Cardiac septum (tissue), 1 donor: ENCODE data around the gene IP6K1. TPM values are rescaled to one million over a fixed set of nuclear protein-coding genes. Genes with fewer than 3 reads are reported as not detected.
"Not testable (repeated sequence)": the region's sequence is repeated elsewhere in the genome, so short reads cannot be mapped to it uniquely, and the experiment has no call there.

Experiments used
- DNase-seq: peaks from one replicate; pipeline ENCODE4 v3.0.0-alpha.2; 2020; ENCODE audit warnings: low spot score
- intact Hi-C: fragments of 100-400 bp; cut with DNase I; formaldehyde crosslinking; loops from one replicate; pipeline ENCODE4 v1.14.0; 2022
- total RNA-seq: library from RNA; stranded (reverse); fragmentation: NEBNext Ultra II Directional; extraction: Animal tissue kit (Norgen Biotek cat#: 25700); gene quantifications from one replicate; pipeline ENCODE4 v1.2.1, GENCODE V29; 2021
- donor health status: DM: no; HTN: no; CAD: no.

Gene IP6K1
- total RNA-seq, 1 donor from 2014 or later: 19.7 TPM

DNA sequence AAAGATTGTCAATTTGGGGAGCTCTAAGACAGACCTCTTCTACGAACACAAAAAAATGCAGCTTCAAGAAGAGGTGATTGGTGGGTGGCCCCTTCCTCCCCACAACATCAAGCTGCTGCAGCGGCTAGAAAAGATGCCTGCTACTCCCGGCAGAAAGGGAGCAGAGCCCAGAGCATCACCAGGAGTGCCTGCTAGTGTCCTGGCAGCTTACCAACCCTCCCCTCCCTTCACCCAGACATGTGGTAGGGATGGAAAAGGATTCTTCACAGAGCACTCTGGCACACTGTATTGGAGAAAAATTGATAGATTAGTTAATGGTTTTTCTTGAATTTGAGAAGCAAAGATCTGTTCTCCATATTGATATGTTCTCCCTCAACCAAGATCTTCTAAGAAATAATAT is 10.8 kb downstream of the IP6K1 start:
- intact Hi-C loops: no loop called here
- DNase-seq: no peak

DNA sequence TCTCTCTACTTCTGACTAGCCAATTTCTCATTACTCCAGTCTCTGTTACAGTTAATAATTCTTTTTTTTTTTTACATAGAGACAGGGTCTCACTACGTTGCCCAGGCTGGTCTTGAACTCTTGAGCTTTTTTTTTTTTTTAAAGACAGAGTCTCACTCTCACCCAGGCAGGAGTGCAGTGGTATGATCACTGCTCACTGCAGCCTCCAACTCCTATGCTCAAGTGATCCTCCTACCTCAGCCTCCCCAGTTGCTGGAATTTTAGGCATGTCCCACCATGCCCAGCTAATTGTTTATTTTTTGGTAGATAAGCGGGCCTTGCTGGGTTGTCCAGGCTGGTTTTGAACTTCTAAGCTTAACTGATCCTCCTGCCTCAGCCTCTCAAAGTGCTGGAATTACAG is 13.6 kb downstream of the IP6K1 start:
- intact Hi-C loops: no loop called here
- DNase-seq: no peak

DNA sequence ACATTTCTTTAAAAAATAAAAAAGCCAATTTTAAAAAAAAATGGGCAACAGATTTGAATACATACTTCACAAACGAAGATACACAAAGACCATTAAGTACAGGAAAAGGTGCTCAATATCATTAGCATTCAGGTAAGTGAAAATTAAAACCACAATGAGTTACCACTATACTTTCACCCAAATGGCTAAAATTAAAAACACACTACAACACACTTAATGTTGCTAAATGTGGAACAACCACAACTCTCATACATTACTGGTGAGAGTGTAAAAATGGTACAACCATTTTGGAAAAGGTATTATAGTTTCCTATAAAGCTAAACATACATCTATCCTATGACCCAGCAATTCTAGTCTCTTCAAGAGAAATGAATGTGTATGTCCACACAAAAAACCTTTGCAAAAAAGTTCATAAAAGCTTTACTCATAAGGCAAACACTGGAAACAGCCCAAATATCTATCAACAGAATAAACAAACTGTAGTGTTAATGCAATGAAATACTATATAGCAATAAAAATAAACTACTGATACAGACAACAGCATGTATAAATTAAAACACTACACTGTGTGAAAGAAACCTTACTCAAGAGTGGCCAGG is 14.9 kb downstream of the IP6K1 start:
- no peak for DNase-seq
- intact Hi-C loops: no loop called here

DNA sequence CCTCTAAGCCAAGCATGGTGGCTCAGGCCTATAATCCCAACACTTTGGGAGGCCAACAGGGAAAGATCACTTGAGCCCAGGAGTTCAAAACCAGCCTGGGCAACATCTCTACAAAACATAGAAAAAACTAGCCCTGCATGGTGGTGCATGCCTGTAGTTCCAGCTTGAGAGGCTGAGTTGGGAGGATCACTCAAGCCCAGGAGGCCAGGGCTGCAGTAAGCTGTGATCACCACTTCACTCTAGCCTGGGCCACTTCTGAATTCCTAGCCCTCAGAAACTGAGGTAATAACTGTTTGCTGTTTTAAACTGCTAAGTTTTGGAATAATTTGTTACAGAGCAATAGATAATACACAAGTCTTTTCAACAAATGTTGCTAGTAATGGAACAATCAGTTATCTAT is 16.4 kb downstream of the IP6K1 start:
- intact Hi-C loops: no loop called here
- no peak for DNase-seq

DNA sequence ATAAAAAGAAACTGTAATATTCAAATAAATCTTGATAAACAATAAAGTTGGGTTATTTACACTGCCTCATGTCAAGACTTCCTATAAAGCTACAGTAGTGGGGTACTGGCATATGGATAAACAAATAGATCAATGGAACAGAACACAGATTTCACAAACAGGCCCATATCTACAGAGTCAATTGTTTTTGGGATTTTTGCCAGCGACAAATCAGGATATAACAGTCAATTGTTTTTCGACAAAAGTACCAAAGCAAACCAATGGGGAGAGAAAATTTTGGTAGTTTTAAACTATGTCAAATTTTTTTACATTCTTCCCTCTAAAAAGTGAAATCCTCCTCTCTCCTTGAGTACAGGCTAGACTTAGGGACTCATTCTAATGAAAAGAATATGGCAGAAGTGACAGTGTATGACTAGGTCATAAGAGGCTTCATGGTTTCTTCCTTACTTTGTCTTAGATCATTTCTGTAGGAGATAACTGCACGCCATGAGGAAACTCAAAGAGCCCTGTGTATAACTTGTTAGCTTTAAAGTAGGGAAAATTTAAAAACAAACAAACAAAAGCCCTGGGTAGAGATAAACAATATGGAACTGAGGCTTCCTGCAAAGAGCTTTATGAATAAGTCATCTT is 16.9 kb downstream of the IP6K1 start:
- intact Hi-C loops: no loop called here
- no peak for DNase-seq

DNA sequence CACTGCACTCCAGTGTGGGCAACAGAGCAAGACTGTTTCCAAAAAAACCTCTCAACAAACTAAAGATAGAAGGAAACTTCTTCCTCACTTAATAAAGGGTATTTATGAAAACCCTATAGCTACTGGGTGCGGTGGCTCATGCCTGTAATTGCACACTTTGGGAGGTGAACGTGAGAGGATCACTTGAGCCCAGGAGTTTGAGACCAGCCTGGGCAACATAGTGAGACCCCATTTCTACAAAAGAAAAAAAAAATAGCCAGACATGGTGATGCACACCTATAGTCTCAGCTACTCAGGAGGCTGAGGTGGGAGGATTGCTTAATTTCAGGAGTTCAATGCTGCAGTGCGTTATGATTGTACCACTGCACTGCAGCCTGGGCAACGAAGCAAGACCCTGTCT is 22.4 kb downstream of the IP6K1 start:
- DNase-seq: no peak
- intact Hi-C loops: no loop called here

DNA sequence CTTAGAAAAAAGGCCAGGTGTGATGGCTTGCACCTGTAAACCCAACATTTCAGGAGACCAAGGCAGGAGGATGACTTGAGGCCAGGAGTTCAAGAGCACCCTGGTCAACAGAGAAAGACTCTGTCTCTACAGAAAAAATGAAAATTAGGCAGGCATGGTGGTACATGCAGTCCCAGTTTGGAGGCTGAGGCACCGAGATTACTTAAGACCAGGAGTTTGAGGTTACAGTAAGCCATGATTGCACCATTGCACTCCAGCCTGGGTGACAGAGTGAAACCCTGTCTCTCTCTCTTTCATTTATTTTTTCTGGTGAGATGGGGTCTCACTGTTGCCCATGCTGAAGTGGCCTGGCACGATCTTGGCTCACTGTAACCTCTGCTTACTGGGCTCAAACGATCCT is 24.7 kb downstream of the IP6K1 start:
- DNase-seq: no peak
- intact Hi-C loops: no loop called here

DNA sequence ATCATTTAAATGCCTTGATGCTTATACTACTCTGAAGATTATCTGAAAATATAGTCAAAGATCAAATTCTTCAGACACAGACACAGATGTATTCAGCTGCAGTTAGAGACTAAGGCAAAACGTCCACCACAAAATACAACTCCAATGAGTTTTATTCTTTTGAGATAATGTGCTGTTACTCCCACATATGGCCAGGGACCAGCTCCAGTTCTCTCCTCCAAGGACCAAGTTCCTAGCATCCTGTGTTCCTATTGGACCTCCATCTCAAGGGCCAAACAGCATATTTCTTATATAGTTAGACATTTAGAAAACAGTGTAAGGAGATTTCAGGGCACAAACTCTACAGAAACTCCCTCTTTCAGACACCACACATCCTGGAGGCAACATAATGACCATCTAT is 27.1 kb downstream of the IP6K1 start:
- DNase-seq: no peak
- intact Hi-C loops: no loop called here

DNA sequence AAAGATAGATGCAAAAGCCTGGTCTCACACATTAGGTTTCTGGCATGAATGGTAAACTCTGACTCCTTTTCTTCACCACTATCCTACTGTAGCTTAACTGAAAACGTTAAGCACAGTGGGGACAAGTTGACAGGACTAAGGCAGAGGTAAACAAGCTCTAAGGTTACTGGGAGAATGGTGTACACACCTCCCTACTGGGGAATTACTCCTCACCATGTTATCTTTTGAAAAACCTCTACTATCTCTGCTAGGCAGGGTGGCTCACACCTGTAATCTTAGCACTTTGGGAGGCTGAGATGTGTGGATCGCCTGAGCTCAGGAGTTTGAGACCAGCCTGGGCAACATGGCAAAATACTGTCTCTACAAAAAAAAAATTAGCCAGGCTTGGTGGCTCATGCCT is 29.1 kb downstream of the IP6K1 start:
- no peak for DNase-seq
- intact Hi-C loops: no loop called here

DNA sequence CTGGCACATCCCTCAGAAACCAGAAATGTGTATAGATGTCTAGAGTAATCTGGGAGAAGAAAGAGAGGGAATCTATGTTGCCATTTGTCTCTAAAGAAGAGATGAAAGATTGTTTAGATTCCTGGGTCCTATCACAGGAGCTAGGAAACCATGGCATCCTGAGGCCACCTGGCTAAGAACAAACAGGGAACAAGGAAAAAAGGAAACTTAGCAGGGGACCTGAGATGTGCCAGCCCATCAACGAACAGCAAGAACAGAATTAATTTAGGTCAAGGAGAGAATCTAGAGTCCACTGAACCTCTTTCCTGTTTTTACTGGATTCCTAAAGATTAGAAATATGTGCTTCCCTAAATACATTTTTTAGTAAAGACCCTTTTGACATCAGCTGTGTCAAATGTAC is 30.3 kb downstream of the IP6K1 start:
- no peak for DNase-seq
- intact Hi-C loops: no loop called here

DNA sequence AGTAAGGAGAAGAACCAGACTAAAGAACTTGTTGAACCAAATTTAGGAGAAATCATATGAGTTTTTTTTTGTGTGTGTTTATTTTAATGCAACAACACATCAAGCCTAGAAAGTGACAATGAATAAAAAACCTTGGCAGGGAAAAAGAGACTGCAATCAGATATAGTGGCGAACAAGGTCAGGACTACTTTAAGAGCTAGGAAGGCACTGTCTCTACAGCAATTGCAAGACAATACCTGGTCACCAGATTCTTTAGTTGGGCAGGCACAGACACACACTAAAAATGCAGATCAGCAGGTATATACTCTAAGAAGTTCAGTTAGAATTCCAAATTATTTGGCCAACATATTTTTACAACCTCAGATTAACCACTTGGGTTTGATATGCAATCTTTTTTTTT is 31.8 kb downstream of the IP6K1 start:
- DNase-seq: no peak

DNA sequence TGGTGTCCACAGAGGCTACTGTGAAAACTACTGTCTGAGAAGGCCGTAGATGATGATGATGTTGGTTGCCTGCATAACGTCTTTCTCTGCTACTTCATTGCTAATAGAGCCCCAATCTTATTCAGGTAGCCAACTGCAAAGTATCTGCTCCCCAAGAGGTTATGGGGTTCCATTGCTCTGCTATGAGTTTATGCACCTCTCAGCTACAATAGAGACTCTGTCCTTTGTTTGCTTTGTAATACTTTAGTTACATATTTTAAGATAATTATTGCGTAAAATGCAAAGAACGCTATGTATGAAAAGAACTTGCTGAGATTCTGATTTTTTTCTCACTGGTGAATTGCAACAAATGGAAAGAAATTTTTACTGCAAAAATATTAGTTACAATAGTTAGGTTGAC is 34.8 kb downstream of the IP6K1 start:
- DNase-seq: no peak
- intact Hi-C loops: no loop called here

More for the DNA sequence above, 31.8 kb downstream of the IP6K1 start:
- intact Hi-C loops: no loop called here

DNA sequence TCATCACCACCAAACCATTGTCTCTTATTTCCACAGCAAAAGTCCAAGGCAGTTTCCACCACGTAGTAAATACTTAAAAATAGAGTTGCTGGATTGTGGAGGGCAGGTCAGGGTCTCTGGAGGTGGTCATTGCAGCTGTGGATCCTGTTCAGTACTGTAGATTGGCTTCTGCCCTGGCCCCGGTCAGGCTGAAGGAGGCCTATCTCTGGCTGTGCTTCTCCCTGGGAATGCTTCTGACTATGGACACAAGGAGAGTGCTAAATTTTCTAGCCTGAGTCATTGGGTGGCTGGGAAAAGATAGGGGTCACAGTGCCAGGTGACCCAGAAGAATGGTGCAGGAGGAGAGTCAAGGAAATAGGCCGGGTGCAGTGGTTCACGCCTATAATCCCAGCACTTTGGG is 36.3 kb downstream of the IP6K1 start:
- intact Hi-C loops: no loop called here

DNA sequence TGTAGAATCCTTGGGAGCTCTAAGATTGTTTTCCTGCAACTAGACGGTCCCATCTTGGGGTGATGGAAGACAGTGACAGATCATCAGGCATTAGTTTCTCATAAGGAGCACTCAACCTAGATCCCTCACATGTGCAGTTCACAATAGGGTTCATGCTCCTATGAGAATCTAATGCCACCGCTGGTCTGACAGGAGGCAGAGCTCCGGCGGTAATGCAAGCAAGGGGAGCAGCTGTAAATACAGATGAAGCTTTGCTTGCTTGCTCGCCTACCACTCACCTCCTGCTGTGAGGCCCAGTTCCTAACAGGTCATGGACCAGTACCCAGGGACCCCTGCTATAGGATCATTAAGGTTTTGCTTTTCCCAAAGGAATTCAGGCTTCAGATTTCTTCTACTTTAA is 37.5 kb downstream of the IP6K1 start:
- DNase-seq, intact Hi-C loops: not testable (repeated sequence)

More for the DNA sequence above, 36.3 kb downstream of the IP6K1 start:
- no peak for DNase-seq

DNA sequence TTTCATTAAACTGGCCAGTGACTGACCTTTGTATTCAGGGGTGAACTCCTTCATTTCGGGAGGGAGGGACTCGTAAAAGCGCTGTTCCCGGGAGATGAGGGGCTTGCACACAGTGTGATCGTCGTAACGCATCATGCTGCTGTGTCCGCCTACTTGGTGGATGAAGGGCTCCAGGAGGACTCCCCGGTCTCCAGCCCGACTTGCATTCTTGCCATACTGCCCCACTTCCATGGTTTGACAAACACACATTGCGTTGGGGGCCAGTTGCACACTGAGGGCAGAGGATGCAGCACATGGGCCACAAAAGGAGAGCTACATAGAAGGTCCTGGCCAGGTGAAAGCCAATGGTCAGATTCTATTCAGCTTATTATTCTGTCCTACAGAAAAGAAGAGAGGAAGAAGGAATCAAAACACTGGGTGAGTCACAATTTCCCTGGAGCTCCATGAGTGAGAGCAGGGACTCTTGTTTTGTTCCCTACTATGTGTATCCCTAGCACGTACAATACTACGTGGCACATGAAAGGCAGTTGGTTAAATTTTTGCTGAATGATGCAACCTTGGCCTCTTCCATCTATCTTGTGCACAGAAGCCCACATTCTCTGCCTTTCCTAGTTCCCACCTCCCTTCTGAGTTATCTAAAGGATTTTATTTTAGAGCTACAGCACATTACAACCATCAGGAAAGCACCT is 38.4 kb downstream of the IP6K1 start:
- DNase-seq: no peak

DNA sequence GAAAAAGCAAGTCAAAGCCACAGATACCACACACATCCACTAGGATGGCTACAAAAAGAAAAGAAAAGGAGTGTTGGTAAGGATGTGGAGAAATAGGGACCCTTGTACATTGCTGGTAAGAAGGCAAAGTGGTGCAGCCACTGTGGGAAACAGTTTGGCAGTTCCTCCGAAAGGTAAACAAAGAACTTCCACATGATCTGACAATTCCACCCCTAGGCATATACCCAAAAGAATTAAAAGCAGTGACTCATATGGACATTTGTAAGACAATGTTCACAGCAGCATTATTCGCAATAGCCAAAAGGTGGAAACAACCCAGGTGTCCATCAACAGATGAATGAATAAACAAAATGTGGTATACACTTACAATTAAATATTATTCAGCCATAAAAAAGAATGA is 40.4 kb downstream of the IP6K1 start:
- no peak for DNase-seq
- intact Hi-C loops: no loop called here

More for the DNA sequence above, 38.4 kb downstream of the IP6K1 start:
- intact Hi-C loops: no loop called here

DNA sequence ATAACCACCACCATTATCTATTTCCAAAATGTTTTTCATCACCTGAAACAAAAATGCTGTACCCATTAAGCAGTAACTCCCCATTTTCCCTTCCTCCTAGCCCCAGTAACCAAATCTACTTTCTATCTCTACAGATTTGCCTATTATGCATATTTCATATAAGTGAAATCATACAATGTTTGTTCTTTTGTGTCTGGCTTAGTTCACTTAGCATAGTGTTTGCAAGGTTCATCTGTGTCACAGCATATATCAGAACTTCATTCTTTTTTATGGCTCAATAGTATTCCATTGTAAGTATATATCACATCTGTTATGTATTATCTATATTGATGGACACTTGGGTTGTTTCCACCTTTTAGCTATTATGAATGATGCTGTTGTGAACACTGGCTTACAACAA is 45.9 kb downstream of the IP6K1 start:
- intact Hi-C loops: no loop called here
- no peak for DNase-seq

DNA sequence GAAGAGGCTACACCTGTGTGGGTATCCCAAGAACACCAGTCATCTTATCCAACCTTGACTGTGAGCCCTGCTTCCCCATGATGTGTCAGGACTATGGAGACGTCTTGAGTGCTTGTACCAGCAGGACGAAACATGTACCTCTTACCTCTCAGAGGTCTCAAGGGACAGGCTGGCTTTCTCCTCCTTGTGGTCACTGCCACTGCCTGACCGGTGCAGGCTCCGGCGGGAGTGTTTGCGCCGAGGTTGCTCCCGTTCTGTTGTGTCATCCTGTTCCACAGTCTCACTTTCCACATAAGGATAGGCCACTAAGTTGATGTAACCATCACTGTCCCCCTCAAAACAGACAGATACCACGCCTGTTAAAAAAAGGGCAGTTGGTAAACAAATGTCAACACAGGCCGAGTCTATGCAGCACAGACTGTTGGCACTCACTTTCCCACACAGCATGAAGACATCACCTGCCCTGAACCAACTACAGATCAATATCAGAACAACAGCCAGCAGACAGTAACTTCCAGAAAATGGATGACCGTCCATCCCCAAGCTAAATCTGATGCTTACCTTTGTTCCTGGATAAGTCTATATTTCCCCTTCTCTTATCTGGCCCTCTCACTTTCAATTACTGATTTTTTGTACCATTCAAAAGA is 48.2 kb downstream of the IP6K1 start:
- intact Hi-C loops: no loop called here
- DNase-seq: peak; percentile 54

DNA sequence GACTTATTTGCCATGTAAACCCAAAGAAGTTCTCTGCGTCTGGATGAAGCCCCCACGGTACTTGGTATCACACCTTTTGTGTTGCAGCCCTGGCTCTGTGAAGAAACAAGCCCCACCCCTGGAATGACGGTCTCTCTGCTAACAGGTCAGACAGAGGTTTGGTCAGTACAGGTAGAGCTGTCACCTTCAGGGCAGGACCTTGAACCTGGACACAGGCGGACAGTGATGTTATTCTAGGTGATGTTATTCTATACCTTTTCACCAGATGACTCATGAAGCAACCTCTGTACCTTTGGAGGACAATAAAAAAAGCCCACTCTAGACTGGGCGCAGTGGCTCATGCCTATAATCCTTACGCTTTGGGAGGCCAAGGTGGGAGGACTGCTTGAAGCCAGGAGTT is 51.6 kb downstream of the IP6K1 start:
- no peak for DNase-seq
- intact Hi-C loops: no loop called here

DNA sequence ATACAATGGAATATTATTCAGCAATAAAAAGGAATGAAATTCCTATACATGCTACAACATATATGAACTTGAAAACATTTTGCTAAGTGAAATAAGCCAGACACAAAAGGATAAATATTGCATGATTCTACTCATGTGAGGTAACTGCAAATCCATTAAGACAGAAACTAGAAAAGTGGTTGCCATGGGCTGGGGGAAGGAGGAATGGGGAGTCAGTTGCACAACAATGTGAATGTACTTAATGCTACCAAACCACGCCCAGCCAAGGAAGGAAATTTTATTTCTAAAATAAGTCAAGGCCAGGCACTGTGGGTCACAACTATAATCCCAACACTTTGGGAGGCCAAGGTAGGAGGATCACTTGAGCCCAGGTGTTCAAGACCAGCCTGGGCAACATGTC is 52.8 kb downstream of the IP6K1 start:
- intact Hi-C loops: no loop called here
- no peak for DNase-seq

DNA sequence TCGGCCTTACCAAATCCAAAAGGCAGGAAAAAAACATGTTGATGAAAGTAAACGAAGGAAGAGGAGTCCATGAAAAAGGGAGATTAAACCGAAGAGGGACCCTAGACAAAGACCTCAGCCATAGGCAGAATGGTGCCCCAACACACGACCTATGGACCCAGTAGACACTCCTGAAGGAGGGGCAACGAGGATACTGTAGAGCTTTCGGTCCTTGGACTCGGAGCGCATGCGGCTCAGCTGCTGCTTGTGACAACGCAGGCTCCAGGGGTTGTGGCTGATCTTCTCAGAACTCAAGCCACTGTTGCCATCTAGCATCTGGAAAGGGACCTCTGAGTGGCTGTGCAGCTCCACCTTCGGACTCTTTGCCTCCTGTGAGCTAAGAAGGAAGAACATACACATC is 53.7 kb downstream of the IP6K1 start:
- no peak for DNase-seq
- intact Hi-C loops: no loop called here
